PC-9 (cell line): ENCODE data around the gene LENG1.

Experiments used
- EZH2 ChIP-seq: fragments of 200-600 bp; sonication (generic); IDR thresholded peaks from 2 replicates; pipeline ENCODE4 v1.8.0; 2017; ENCODE audit warnings: antibody characterized with exemption, low read depth
- TF ChIP-seq, protein P1 (sequence below): fragments of 200-600 bp; sonication (generic); conservative IDR thresholded peaks from 2 replicates; pipeline ENCODE4 v1.6.1; 2017; ENCODE audit warnings: mixed run types, antibody characterized with exemption, mild to moderate bottlenecking, moderate library complexity

DNA sequence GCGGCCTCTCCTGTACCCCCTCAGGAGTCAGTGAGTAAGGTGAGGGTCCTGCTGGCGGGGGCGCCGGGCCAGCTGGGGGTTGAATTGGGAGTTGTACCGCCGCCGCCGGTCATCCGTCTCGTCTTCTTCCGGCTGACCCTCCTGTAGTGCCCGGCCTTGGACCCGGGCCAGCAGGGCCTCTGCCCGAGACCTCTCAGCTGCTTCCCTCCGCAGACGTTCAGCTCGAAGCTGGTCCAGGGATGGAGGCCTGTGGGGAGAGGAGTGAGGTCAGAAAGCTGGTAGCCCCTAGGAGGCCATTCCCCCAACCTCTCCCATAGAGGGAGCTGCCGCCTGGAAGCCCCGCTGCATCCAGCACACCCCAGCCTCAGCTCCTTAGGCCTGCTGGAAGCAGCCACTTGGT lies 3.8 kb downstream of the LENG1 start:
- TF ChIP-seq, protein P1, sequence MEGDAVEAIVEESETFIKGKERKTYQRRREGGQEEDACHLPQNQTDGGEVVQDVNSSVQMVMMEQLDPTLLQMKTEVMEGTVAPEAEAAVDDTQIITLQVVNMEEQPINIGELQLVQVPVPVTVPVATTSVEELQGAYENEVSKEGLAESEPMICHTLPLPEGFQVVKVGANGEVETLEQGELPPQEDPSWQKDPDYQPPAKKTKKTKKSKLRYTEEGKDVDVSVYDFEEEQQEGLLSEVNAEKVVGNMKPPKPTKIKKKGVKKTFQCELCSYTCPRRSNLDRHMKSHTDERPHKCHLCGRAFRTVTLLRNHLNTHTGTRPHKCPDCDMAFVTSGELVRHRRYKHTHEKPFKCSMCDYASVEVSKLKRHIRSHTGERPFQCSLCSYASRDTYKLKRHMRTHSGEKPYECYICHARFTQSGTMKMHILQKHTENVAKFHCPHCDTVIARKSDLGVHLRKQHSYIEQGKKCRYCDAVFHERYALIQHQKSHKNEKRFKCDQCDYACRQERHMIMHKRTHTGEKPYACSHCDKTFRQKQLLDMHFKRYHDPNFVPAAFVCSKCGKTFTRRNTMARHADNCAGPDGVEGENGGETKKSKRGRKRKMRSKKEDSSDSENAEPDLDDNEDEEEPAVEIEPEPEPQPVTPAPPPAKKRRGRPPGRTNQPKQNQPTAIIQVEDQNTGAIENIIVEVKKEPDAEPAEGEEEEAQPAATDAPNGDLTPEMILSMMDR: no peak
- no peak for TF ChIP-seq EZH2
